Measurements from ENCODE around the gene MAL. TPM values are rescaled to one million over a fixed set of nuclear protein-coding genes. Genes with fewer than 3 reads are reported as not detected.

Gene MAL
- polyA plus RNA-seq, 1 donor from 2014 or later = not detected

DNA sequence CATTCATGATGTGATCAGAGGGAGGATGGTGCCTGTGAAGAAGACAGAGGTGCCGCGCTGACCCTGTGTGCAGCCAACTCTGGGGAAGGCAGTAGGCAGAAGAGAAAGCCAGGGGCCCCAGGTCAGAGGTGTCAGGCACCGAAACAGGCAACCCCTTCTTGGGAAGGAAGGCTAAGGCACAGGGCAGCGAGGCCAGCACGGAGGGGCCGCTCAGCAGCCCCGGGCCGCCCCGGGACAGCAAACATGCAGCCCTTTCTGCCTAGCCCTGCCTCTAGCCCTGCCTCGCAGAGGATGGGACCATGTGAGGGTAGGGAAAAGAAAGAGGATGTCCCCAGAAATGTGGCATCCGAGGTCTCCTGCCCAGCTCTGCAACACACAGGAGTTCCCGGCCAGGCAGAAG, 7.7 kb upstream of the MAL start:
- TF ChIP-seq RAD21 (conservative IDR thresholded peaks at IDR 0.05) (no peak), MXI1 (conservative IDR thresholded peaks at IDR 0.05; ENCODE audit: poor library complexity, severe bottlenecking) (no peak), EP300 (conservative IDR thresholded peaks at IDR 0.05; ENCODE audit: poor library complexity, severe bottlenecking) (no peak), SMC3 (conservative IDR thresholded peaks at IDR 0.05; ENCODE audit: poor library complexity) (no peak), POLR2AphosphoS5 (IDR thresholded peaks at IDR 0.05) (no peak), TAF1 (IDR thresholded peaks at IDR 0.05; ENCODE audit: low read depth) (no peak), EZH2 (IDR thresholded peaks at IDR 0.05; ENCODE audit: borderline replicate concordance, insufficient read depth, low read length, poor library complexity, severe bottlenecking) (no peak)
- TF ChIP-seq, protein P1, sequence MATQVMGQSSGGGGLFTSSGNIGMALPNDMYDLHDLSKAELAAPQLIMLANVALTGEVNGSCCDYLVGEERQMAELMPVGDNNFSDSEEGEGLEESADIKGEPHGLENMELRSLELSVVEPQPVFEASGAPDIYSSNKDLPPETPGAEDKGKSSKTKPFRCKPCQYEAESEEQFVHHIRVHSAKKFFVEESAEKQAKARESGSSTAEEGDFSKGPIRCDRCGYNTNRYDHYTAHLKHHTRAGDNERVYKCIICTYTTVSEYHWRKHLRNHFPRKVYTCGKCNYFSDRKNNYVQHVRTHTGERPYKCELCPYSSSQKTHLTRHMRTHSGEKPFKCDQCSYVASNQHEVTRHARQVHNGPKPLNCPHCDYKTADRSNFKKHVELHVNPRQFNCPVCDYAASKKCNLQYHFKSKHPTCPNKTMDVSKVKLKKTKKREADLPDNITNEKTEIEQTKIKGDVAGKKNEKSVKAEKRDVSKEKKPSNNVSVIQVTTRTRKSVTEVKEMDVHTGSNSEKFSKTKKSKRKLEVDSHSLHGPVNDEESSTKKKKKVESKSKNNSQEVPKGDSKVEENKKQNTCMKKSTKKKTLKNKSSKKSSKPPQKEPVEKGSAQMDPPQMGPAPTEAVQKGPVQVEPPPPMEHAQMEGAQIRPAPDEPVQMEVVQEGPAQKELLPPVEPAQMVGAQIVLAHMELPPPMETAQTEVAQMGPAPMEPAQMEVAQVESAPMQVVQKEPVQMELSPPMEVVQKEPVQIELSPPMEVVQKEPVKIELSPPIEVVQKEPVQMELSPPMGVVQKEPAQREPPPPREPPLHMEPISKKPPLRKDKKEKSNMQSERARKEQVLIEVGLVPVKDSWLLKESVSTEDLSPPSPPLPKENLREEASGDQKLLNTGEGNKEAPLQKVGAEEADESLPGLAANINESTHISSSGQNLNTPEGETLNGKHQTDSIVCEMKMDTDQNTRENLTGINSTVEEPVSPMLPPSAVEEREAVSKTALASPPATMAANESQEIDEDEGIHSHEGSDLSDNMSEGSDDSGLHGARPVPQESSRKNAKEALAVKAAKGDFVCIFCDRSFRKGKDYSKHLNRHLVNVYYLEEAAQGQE (IDR thresholded peaks at IDR 0.05; ENCODE audit: borderline replicate concordance) = no peak
- TF ChIP-seq, protein P2, sequence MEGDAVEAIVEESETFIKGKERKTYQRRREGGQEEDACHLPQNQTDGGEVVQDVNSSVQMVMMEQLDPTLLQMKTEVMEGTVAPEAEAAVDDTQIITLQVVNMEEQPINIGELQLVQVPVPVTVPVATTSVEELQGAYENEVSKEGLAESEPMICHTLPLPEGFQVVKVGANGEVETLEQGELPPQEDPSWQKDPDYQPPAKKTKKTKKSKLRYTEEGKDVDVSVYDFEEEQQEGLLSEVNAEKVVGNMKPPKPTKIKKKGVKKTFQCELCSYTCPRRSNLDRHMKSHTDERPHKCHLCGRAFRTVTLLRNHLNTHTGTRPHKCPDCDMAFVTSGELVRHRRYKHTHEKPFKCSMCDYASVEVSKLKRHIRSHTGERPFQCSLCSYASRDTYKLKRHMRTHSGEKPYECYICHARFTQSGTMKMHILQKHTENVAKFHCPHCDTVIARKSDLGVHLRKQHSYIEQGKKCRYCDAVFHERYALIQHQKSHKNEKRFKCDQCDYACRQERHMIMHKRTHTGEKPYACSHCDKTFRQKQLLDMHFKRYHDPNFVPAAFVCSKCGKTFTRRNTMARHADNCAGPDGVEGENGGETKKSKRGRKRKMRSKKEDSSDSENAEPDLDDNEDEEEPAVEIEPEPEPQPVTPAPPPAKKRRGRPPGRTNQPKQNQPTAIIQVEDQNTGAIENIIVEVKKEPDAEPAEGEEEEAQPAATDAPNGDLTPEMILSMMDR (IDR thresholded peaks at IDR 0.05; ENCODE audit: poor library complexity, severe bottlenecking) = no peak
- Histone ChIP-seq H3F3A (ENCODE audit: insufficient read depth, low read length, poor library complexity, severe bottlenecking) (no peaks in the 10 kb centered on the region), H3K79me2 (replicated peaks; ENCODE audit: insufficient read depth, low read length) (no peaks in the 10 kb centered on the region), H3K9ac (ENCODE audit: low read length) (no peak overlapping the region), H3K9me3 (ENCODE audit: low read length) (peaks cover 8% of the 10 kb centered on the region), H2AFZ (ENCODE audit: low read depth, low read length) (no peak overlapping the region), H3K27ac (ENCODE audit: low read length) (no peak overlapping the region), H3K9me2 (ENCODE audit: insufficient read depth, low read length) (no peaks in the 10 kb centered on the region), H3K27me3 (ENCODE audit: insufficient read depth, low read depth, low read length) (no peaks in the 10 kb centered on the region), H3K4me2 (ENCODE audit: low read length) (no peak overlapping the region), H4K20me1 (ENCODE audit: insufficient read depth) (no peaks in the 10 kb centered on the region), H3K36me3 (ENCODE audit: insufficient read depth, low read length) (no peaks in the 10 kb centered on the region), H3K4me3 (ENCODE audit: low read length) (no peak overlapping the region)

DNA sequence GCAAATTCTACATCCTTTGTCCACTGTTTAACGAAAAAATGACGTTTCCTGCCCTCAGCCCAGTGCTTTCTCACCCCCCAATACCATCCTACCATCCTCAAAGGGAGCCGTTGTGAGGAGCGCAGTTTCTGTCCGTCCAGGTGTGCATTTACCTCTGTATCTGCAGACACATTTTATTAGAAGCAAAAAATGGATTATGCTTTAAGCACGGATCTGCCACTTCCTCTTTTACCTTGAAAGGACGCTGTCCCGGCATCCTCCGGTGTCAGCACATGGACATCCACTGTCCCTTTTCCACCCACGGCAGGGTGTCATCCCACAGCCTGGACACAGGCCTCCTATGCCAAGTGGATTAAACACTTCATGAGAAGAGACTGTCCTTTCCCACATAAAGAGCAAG, 7.2 kb upstream of the MAL start:
- H3K79me2 ChIP-seq (replicated peaks; ENCODE audit: insufficient read depth, low read length) = no peaks in the 10 kb centered on the region
- H3K36me3 ChIP-seq (ENCODE audit: insufficient read depth, low read length) = no peaks in the 10 kb centered on the region
- H2AFZ ChIP-seq (ENCODE audit: low read depth, low read length) = no peak overlapping the region
- no peak overlapping the region for H3K9ac ChIP-seq (ENCODE audit: low read length)
- H3K9me3 ChIP-seq (ENCODE audit: low read length) = peaks cover 8% of the 10 kb centered on the region
- H3K4me2 ChIP-seq (ENCODE audit: low read length) = no peak overlapping the region
- no peaks in the 10 kb centered on the region for H3F3A ChIP-seq (ENCODE audit: insufficient read depth, low read length, poor library complexity, severe bottlenecking)
- no peak overlapping the region for H3K27ac ChIP-seq (ENCODE audit: low read length)
- no peaks in the 10 kb centered on the region for H3K9me2 ChIP-seq (ENCODE audit: insufficient read depth, low read length)
- TF ChIP-seq, protein P1 (IDR thresholded peaks at IDR 0.05; ENCODE audit: borderline replicate concordance) = no peak
- TF ChIP-seq EP300 (conservative IDR thresholded peaks at IDR 0.05; ENCODE audit: poor library complexity, severe bottlenecking) = no peak
- TF ChIP-seq POLR2AphosphoS5 (IDR thresholded peaks at IDR 0.05) = no peak
- no peak for TF ChIP-seq SMC3 (conservative IDR thresholded peaks at IDR 0.05; ENCODE audit: poor library complexity)
- TF ChIP-seq RAD21 (conservative IDR thresholded peaks at IDR 0.05) = no peak
- TF ChIP-seq, protein P2 (IDR thresholded peaks at IDR 0.05; ENCODE audit: poor library complexity, severe bottlenecking) = no peak
- TF ChIP-seq MXI1 (conservative IDR thresholded peaks at IDR 0.05; ENCODE audit: poor library complexity, severe bottlenecking) = no peak
- TF ChIP-seq TAF1 (IDR thresholded peaks at IDR 0.05; ENCODE audit: low read depth) = no peak
- TF ChIP-seq EZH2 (IDR thresholded peaks at IDR 0.05; ENCODE audit: borderline replicate concordance, insufficient read depth, low read length, poor library complexity, severe bottlenecking) = no peak
- H4K20me1 ChIP-seq (ENCODE audit: insufficient read depth) = no peaks in the 10 kb centered on the region
- no peaks in the 10 kb centered on the region for H3K27me3 ChIP-seq (ENCODE audit: insufficient read depth, low read depth, low read length)
- no peak overlapping the region for H3K4me3 ChIP-seq (ENCODE audit: low read length)

Data from neural cell (in vitro differentiated cells).